SK-N-SH (cell line): ENCODE results near the gene ERN1. TPM values are rescaled to one million over a fixed set of nuclear protein-coding genes. Genes with fewer than 3 reads are reported as not detected.

Source experiments
- CTCF ChIA-PET: fragments of 300-600, 350-600 bp; formaldehyde crosslinking; extraction: SDS; loops from one replicate; lab custom pipeline; 2021; lab: Yijun Ruan, JAX
- POLR2A ChIA-PET: fragments of 350-600 bp; sonication (Branson Sonifier 250); formaldehyde crosslinking; extraction: SDS; loops from one replicate; lab custom pipeline; 2020; ENCODE audit warnings: antibody characterized with exemption, inconsistent platforms; lab: Yijun Ruan, JAX
- DNase-seq: peaks from one replicate; pipeline ENCODE4 v3.0.0; 2012
- H2AFZ ChIP-seq: fragments of 200-600 bp; sonication (generic); 2 replicates; pipeline ENCODE4 v1.8.1; 2016; ENCODE audit warnings: antibody characterized with exemption, mild to moderate bottlenecking, low read depth
- H3F3A ChIP-seq: fragments of 200-600 bp; sonication (generic); replicated peaks from 2 replicates; pipeline ENCODE3; 2016; ENCODE audit warnings: antibody characterized with exemption, mild to moderate bottlenecking; ENCODE audit not compliant: insufficient read depth
- H3K27ac ChIP-seq, 2 experiments: fragments of 200-500 bp in 1 of 2; fragments of 200-600 bp in 1 of 2; sonication (Bioruptor generic) in 1 of 2; sonication (generic), shearing (Covaris generic) in 1 of 2; 2 replicates each; pipeline versions ENCODE4 v1.5.1 to v1.6.1; 2014 to 2016; ENCODE audit warnings: low read depth in 2 of 2, inconsistent platforms in 1 of 2, low read length in 1 of 2, mild to moderate bottlenecking in 1 of 2, mixed read lengths in 1 of 2
- H3K27me3 ChIP-seq: fragments of 200-600 bp; sonication (generic), shearing (Covaris generic); 2 replicates; pipeline ENCODE4 v1.6.1; 2016; ENCODE audit warnings: mixed run types; ENCODE audit not compliant: insufficient read depth
- H3K36me3 ChIP-seq, 2 experiments: fragments of 200-500 bp in 1 of 2; fragments of 200-600 bp in 1 of 2; sonication (Bioruptor generic) in 1 of 2; sonication (generic) in 1 of 2; replicated peaks in 1 of 2; 2 replicates each; pipeline versions ENCODE3 to v1.5.1; 2014 to 2016; ENCODE audit warnings: low read length in 1 of 2, mild to moderate bottlenecking in 1 of 2; ENCODE audit not compliant: insufficient read depth in 2 of 2, control insufficient read depth in 1 of 2
- H3K4me1 ChIP-seq, 2 experiments: fragments of 200-500 bp in 1 of 2; fragments of 200-600 bp in 1 of 2; sonication (Bioruptor generic) in 1 of 2; sonication (generic), shearing (Covaris generic) in 1 of 2; 2 replicates each; pipeline versions ENCODE4 v1.5.1 to v1.6.1; 2014 to 2016; ENCODE audit warnings: low read depth in 1 of 2, low read length in 1 of 2, mixed run types in 1 of 2; ENCODE audit not compliant: insufficient read depth in 2 of 2, control insufficient read depth in 1 of 2
- H3K4me2 ChIP-seq: fragments of 200-600 bp; sonication (generic), shearing (Covaris generic); 2 replicates; pipeline ENCODE4 v1.6.1; 2017; ENCODE audit warnings: mixed run types
- H3K4me3 ChIP-seq, 2 experiments: fragments of 200-500 bp in 1 of 2; fragments of 200-600 bp in 1 of 2; sonication (Bioruptor generic) in 1 of 2; sonication (generic), shearing (Covaris generic) in 1 of 2; 2 replicates each; pipeline versions ENCODE4 v1.5.1 to v1.8.1; 2014 to 2016; ENCODE audit warnings: low read depth in 2 of 2, inconsistent platforms in 1 of 2, low read length in 1 of 2, mild to moderate bottlenecking in 1 of 2, mixed read lengths in 1 of 2, moderate library complexity in 1 of 2
- H3K79me2 ChIP-seq: fragments of 200-600 bp; sonication (generic); 2 replicates; pipeline ENCODE4 v1.8.1; 2017; ENCODE audit warnings: mild to moderate bottlenecking; ENCODE audit not compliant: insufficient read depth
- H3K9ac ChIP-seq: fragments of 200-600 bp; sonication (generic); 2 replicates; pipeline ENCODE4 v1.6.1; 2017; ENCODE audit warnings: mixed run types
- H3K9me2 ChIP-seq: fragments of 200-600 bp; sonication (generic); 2 replicates; pipeline ENCODE4 v1.6.1; 2017; ENCODE audit warnings: mixed run types
- H3K9me3 ChIP-seq: fragments of 200-600 bp; sonication (generic); 2 replicates; pipeline ENCODE4 v1.6.1; 2017; ENCODE audit warnings: mixed run types, mild to moderate bottlenecking, moderate library complexity
- H4K20me1 ChIP-seq: fragments of 200-600 bp; sonication (generic); 2 replicates; pipeline ENCODE4 v1.6.1; 2017; ENCODE audit warnings: mild to moderate bottlenecking, mixed run types; ENCODE audit not compliant: insufficient read depth
- CHD2 ChIP-seq: fragments of 150-350 bp; IDR thresholded peaks from 2 replicates; pipeline ENCODE4 v1.6.1; 2018; ENCODE audit warnings: low read length; ENCODE audit not compliant: partially characterized antibody
- ELF1 ChIP-seq: IDR thresholded peaks from 2 replicates; pipeline ENCODE4 v1.4.0; 2012
- EP300 ChIP-seq, 2 experiments: IDR thresholded peaks; 2 replicates each; pipeline versions ENCODE4 v1.4.0 to v1.6.1; 2012; ENCODE audit warnings: borderline replicate concordance in 1 of 2, low read depth in 1 of 2, low read length in 1 of 2
- EZH2phosphoT487 ChIP-seq: fragments of 200-600 bp; sonication (generic); IDR thresholded peaks from 2 replicates; pipeline ENCODE4 v1.6.1; 2017; ENCODE audit warnings: low read depth, mixed run types, mild to moderate bottlenecking, antibody characterized with exemption, moderate library complexity, borderline replicate concordance
- FOSL2 ChIP-seq: IDR thresholded peaks from 2 replicates; pipeline ENCODE4 v1.4.0; 2012; ENCODE audit warnings: low read depth, mild to moderate bottlenecking, moderate library complexity, borderline replicate concordance
- FOXJ3 ChIP-seq: sonication (generic); formaldehyde crosslinking; IDR thresholded peaks from 2 replicates; pipeline ENCODE4 v1.5.1; 2020; ENCODE audit warnings: mild to moderate bottlenecking, missing genetic modification reagents
- FOXM1 ChIP-seq: IDR thresholded peaks from 2 replicates; pipeline ENCODE4 v1.4.0; 2012; ENCODE audit warnings: low read depth, mild to moderate bottlenecking
- GABPA ChIP-seq: IDR thresholded peaks from 2 replicates; pipeline ENCODE4 v1.4.0; 2012; ENCODE audit warnings: low read depth, mild to moderate bottlenecking
- GATA2 ChIP-seq: sonication (generic); formaldehyde crosslinking; IDR thresholded peaks from 2 replicates; pipeline ENCODE4 v1.5.0; 2020; ENCODE audit warnings: mild to moderate bottlenecking, missing genetic modification reagents
- IRF3 ChIP-seq: fragments of 150-350 bp; IDR thresholded peaks from 2 replicates; pipeline ENCODE4 v1.6.1; 2016; ENCODE audit warnings: mild to moderate bottlenecking, low read depth, low read length
- MAX ChIP-seq: IDR thresholded peaks from 2 replicates; pipeline ENCODE4 v1.4.0; 2012; ENCODE audit warnings: low read depth
- MXI1 ChIP-seq: IDR thresholded peaks from 2 replicates; pipeline ENCODE4 v1.6.1; 2012; ENCODE audit warnings: mild to moderate bottlenecking, low read depth, low read length, improper control_type of control experiment
- NFIC ChIP-seq: IDR thresholded peaks from 2 replicates; pipeline ENCODE4 v1.4.0; 2012; ENCODE audit warnings: borderline replicate concordance
- NRF1 ChIP-seq: IDR thresholded peaks from 2 replicates; pipeline ENCODE4 v1.6.1; 2012; ENCODE audit warnings: low read depth, mild to moderate bottlenecking, low read length
- PBX3 ChIP-seq: IDR thresholded peaks from 2 replicates; pipeline ENCODE4; 2012
- POLR2AphosphoS5 ChIP-seq: IDR thresholded peaks from 2 replicates; pipeline ENCODE4 v1.6.1; 2012; ENCODE audit warnings: low read depth, low read length
- RCOR1 ChIP-seq: fragments of 150-350 bp; IDR thresholded peaks from 2 replicates; pipeline ENCODE4 v1.6.1; 2017; ENCODE audit warnings: antibody characterized with exemption, low read length
- RFX5 ChIP-seq: IDR thresholded peaks from 2 replicates; pipeline ENCODE4 v1.6.1; 2012; ENCODE audit warnings: mild to moderate bottlenecking, improper control_type of control experiment, low read length
- RXRA ChIP-seq: IDR thresholded peaks from 2 replicates; pipeline ENCODE4 v1.4.0; 2012; ENCODE audit warnings: low read depth, mild to moderate bottlenecking, borderline replicate concordance
- SIN3A ChIP-seq: IDR thresholded peaks from 2 replicates; pipeline ENCODE4 v1.6.1; 2012; ENCODE audit warnings: low read depth, mild to moderate bottlenecking, low read length, moderate library complexity, borderline replicate concordance
- SMC3 ChIP-seq: IDR thresholded peaks from 2 replicates; pipeline ENCODE4 v1.6.1; 2012; ENCODE audit warnings: low read depth, low read length, improper control_type of control experiment
- TAF1 ChIP-seq: IDR thresholded peaks from 2 replicates; pipeline ENCODE4 v1.6.1; 2012; ENCODE audit warnings: low read depth, mild to moderate bottlenecking, low read length, moderate library complexity, borderline replicate concordance
- TCF12 ChIP-seq: IDR thresholded peaks from 2 replicates; pipeline ENCODE4 v1.4.0; 2012
- TEAD4 ChIP-seq: IDR thresholded peaks from 2 replicates; pipeline ENCODE4 v1.4.0; 2012; ENCODE audit warnings: mild to moderate bottlenecking, borderline replicate concordance; ENCODE audit not compliant: insufficient read depth
- USF1 ChIP-seq: IDR thresholded peaks from 2 replicates; pipeline ENCODE4 v1.4.0; 2012; ENCODE audit warnings: low read depth, borderline replicate concordance
- USF2 ChIP-seq: fragments of 150-350 bp; IDR thresholded peaks from 2 replicates; pipeline ENCODE4 v1.6.1; 2017; ENCODE audit warnings: antibody characterized with exemption, low read length, low read depth, borderline replicate concordance
- ZBTB33 ChIP-seq: IDR thresholded peaks from 2 replicates; pipeline ENCODE4 v1.4.0; 2012; ENCODE audit warnings: low read depth, borderline replicate concordance
- WGBS: methylation state at CpG from one replicate; pipeline ENCODE4 v1.1.6; 2017; ENCODE audit warnings: low lambda C conversion rate; 5-methylcytosine and 5-hydroxymethylcytosine counted together
- polyA plus RNA-seq, 3 experiments: library from polyadenylated mRNA; depleted of rRNA; stranded (reverse); fragments of >200 nt; gene quantifications; 2 replicates each; pipeline ENCODE4 v1.2.3, GENCODE V29; 2012

The ERN1 gene
- polyA plus RNA-seq, 1 of the 3 experiments (the other 2 are of a cell fraction) = 7.3 TPM

- Histone ChIP-seq H3K4me2 (peak overlapping the region; percentile 99), H3K4me3 (peak overlapping the region; percentile 73 to 80), H3K9ac (peak overlapping the region; percentile 84), H3K9me3 (no peaks in the 10 kb centered on the region), H3F3A (peaks cover 46% of the 10 kb centered on the region), H3K4me1 (peaks cover 11 to 28% of the 10 kb centered on the region in 2 experiments), H3K36me3 (peaks cover 26 to 35% of the 10 kb centered on the region in 2 experiments), H3K27me3 (no peaks in the 10 kb centered on the region), H3K9me2 (no peaks in the 10 kb centered on the region), H2AFZ (peak overlapping the region; percentile 58; the same call in 1 of the 2 replicates), H3K27ac (peak overlapping the region; percentile 65 to 97), H4K20me1 (0 out of 2 replicates have a peak, but pooled peaks cover 6% of the 10 kb centered on the region), H3K79me2 (peaks cover 16% of the 10 kb centered on the region; the same call in 1 of the 2 replicates)
- ChIA-PET POLR2A (interaction anchor here (0.5 to 5.3 kb wide), 45 partner anchors 9 to 516 kb away, joined by 3 to 99 read pairs (median 5); partner anchors contain the start of genes CEP95, DDX5, ERN1 and SMURF2), CTCF (interaction anchor here (0.7 to 29.1 kb wide), 22 partner anchors 12 to 279 kb away, joined by 3 to 810 read pairs (median 4); partner anchors contain the start of genes ERN1, GH1 and ICAM2)
- peak; percentile 96 for DNase-seq
- WGBS = 1% methylated on average over 27 of the region's 51 CpGs
- TF ChIP-seq EZH2phosphoT487 = no peak
- no peak; the same call in 1 of the 2 replicates for TF ChIP-seq IRF3
- TF ChIP-seq EP300 (IDR thresholded peaks at IDR 0.05; ENCODE audit: borderline replicate concordance in 1 of 2, low read depth in 1 of 2, low read length in 1 of 2) = no peak
- TF ChIP-seq USF2 = peak; percentile 96
- peak; percentile 5; the same call in 1 of the 2 replicates for TF ChIP-seq ELF1
- TF ChIP-seq TCF12 = peak; percentile 43; the same call in 1 of the 2 replicates
- no peak; the same call in 1 of the 2 replicates for TF ChIP-seq RFX5
- TF ChIP-seq GABPA = peak; percentile 36
- no peak for TF ChIP-seq FOXM1
- TF ChIP-seq NRF1 = no peak
- no peak for TF ChIP-seq RXRA
- TF ChIP-seq SIN3A = peak; percentile 92
- TF ChIP-seq MXI1 = peak; percentile 75
- peak; percentile 89 for TF ChIP-seq RCOR1
- peak; percentile 98 for TF ChIP-seq TAF1
- TF ChIP-seq POLR2AphosphoS5 = peak; percentile 100
- no peak; the same call in 1 of the 2 replicates for TF ChIP-seq FOSL2
- peak; percentile 82 for TF ChIP-seq CHD2
- peak; percentile 99 for TF ChIP-seq USF1
- no peak for TF ChIP-seq GATA2 (CRISPR knock-in tag)
- TF ChIP-seq TEAD4 = no peak
- no peak for TF ChIP-seq SMC3
- peak; percentile 64 for TF ChIP-seq PBX3
- TF ChIP-seq NFIC = peak; percentile 26; the same call in 1 of the 2 replicates
- TF ChIP-seq ZBTB33 = 0 out of 2 replicates have a peak, but pooled peaks have one; percentile 17
- peak; percentile 92 for TF ChIP-seq MAX
- TF ChIP-seq FOXJ3 (CRISPR knock-in tag) = no peak
Observed at GRCh38 chr17:64145751-64146417, 15.9 kb upstream of the ERN1 start.
